Fibroblast of villous mesenchyme (primary cell): Measurements from ENCODE around the gene WDR77. TPM values are rescaled to one million over a fixed set of nuclear protein-coding genes. Genes with fewer than 3 reads are reported as not detected.

Experiments used
- DNase-seq: peaks from one replicate; pipeline ENCODE4 v3.0.0-alpha.2; 2010; ENCODE audit warnings: low read depth
- H3K4me3 ChIP-seq: 2 replicates; pipeline ENCODE4 v1.5.1; 2011; ENCODE audit warnings: low read depth, mild to moderate bottlenecking, low read length
- total RNA-seq: library from RNA; depleted of rRNA; stranded (reverse); fragments of >200 nt; gene quantifications from 2 replicates; pipeline ENCODE4 v1.2.3, GENCODE V29; 2012
- TF ChIP-seq, protein P1 (sequence below): IDR thresholded peaks from 2 replicates; pipeline ENCODE4 v1.5.1; 2012; ENCODE audit warnings: low read depth, mild to moderate bottlenecking, low read length; ENCODE audit not compliant: insufficient read depth

The WDR77 gene
- total RNA-seq, 1 donor = 59.2 TPM

- TF ChIP-seq, protein P1, sequence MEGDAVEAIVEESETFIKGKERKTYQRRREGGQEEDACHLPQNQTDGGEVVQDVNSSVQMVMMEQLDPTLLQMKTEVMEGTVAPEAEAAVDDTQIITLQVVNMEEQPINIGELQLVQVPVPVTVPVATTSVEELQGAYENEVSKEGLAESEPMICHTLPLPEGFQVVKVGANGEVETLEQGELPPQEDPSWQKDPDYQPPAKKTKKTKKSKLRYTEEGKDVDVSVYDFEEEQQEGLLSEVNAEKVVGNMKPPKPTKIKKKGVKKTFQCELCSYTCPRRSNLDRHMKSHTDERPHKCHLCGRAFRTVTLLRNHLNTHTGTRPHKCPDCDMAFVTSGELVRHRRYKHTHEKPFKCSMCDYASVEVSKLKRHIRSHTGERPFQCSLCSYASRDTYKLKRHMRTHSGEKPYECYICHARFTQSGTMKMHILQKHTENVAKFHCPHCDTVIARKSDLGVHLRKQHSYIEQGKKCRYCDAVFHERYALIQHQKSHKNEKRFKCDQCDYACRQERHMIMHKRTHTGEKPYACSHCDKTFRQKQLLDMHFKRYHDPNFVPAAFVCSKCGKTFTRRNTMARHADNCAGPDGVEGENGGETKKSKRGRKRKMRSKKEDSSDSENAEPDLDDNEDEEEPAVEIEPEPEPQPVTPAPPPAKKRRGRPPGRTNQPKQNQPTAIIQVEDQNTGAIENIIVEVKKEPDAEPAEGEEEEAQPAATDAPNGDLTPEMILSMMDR = no peak
These were observed 31.6 kb upstream of the WDR77 start for GRCh38 chr1:111480674-111481073.

GRCh38 chr1:111476761-111477309 is 27.8 kb upstream of the WDR77 start:
- TF ChIP-seq, protein P1 = no peak
- DNase-seq = no peak

More at GRCh38 chr1:111480674-111481073, 31.6 kb upstream of the WDR77 start:
- H3K4me3 ChIP-seq = no peak overlapping the region
- no peak for DNase-seq

GRCh38 chr1:111476214-111476613 is 27.2 kb upstream of the WDR77 start:
- no peak for DNase-seq
- TF ChIP-seq, protein P1 = no peak
- no peak overlapping the region for H3K4me3 ChIP-seq

More at GRCh38 chr1:111476761-111477309, 27.8 kb upstream of the WDR77 start:
- H3K4me3 ChIP-seq = no peak overlapping the region

GRCh38 chr1:111475701-111476100 is 26.6 kb upstream of the WDR77 start:
- DNase-seq = no peak
- TF ChIP-seq, protein P1 = no peak
- no peak overlapping the region for H3K4me3 ChIP-seq

DNA sequence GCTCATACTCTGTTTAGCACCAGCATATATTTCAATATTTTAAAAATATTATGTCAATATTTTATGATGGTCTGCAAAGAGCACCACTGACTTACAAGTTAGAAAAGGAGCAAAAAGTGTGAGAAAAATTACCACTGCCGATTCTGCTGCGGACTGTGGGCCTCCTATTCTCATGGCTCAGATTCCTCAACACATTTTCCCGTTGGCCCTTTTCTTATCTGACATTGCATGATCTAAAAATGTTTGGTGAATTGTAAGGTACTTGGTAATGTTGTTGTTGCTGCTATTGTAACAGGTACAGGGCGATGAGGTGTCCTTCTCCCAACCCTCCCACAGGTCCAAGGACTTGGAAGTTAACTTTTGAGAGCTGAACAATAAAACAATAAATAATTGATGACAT is 25.5 kb upstream of the WDR77 start:
- TF ChIP-seq, protein P1 = no peak
- DNase-seq = no peak

GRCh38 chr1:111474106-111474505 is 25.1 kb upstream of the WDR77 start:
- TF ChIP-seq, protein P1 = no peak
- no peak for DNase-seq
- no peak overlapping the region for H3K4me3 ChIP-seq

More for the DNA sequence above, 25.5 kb upstream of the WDR77 start:
- H3K4me3 ChIP-seq = no peak overlapping the region

DNA sequence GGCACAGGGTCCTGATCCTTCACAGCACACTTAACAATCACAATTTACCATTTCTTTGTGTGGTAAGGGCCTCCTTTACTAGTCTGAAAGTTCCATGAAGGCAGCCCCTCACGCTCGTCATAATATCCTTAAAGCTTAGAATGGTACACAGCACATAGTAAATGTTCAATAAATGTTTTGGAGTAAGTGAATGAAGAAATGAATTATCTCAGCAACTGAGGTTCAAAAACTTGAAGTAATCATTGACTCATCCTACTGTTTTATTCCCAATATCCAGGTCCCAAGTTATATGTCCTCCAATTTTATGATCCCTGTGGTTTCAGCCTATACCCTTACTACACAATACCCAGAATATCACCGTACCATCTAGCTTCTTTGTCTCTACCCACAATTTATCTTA is 22.5 kb upstream of the WDR77 start:
- no peak for DNase-seq
- no peak overlapping the region for H3K4me3 ChIP-seq
- TF ChIP-seq, protein P1 = no peak
